ENCODE data around the gene NFYC.

NFYC gene

GRCh38 chr1:40734882-40735628 is 43.6 kb downstream of the NFYC start:
- no peak for DNase-seq (ENCODE audit: low spot score)
- FAIRE-seq, result no peak

GRCh38 chr1:40736085-40736531 is 44.6 kb downstream of the NFYC start:
- DNase-seq (ENCODE audit: low spot score) (no peak), FAIRE-seq (no peak)

- no peak for FAIRE-seq
- no peak for DNase-seq (ENCODE audit: low spot score)
Measured at GRCh38 chr1:40738831-40739230, 47.3 kb downstream of the NFYC start.

GRCh38 chr1:40739455-40740008 is 48.0 kb downstream of the NFYC start:
- FAIRE-seq (no peak), DNase-seq (ENCODE audit: low spot score) (no peak)

DNA sequence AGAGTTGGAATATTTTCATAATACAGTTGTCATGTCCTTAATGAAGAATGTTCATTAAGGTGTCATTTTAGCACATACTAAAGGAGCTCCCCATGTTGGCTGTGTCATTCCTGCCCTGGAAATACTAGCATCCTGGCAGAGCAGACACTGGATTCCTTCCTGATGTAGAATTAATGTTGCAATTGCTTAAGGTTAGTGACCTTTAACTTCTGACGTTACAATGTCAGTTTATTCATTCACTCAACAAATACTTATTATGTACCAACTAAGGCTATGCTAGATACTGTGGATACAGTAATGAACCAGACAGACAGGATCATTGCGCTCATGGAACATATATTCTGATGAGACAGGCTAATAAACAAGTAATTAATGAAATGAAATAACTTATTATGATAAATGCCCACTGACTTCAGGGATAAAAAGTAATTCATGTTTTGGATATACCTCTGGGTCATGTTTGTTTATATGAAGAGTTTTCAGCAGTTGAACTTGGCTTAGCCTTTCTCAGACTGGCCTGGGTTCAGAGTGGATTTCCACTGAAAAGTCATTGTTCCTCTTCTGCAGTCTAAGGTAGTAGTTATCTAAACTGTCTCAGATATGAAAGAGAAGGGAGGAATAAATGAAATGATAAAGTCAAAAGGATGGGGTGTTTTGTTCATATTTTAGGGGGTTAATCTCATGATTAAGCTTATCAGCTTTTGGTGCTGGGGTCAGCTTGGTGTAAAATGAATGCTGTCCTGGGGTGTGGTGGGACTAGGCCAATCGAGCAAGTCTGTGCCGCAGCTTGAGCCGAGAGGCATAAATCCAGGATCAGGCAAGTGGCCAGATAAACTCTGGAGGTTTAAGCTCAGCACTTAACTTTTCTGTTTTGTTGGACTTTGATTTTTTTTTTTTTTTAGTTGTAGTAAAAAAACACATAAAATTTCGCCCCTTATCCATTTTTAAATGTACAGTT is 48.8 kb downstream of the NFYC start:
- no peak for FAIRE-seq
- DNase-seq (ENCODE audit: low spot score), result no peak

GRCh38 chr1:40740997-40741736 is 49.7 kb downstream of the NFYC start:
- FAIRE-seq, result no peak

GRCh38 chr1:40742363-40743061 is 51.0 kb downstream of the NFYC start:
- FAIRE-seq, result no peak
- no peak for DNase-seq (ENCODE audit: low spot score)

More at GRCh38 chr1:40740997-40741736, 49.7 kb downstream of the NFYC start:
- DNase-seq (ENCODE audit: low spot score), result no peak

DNA sequence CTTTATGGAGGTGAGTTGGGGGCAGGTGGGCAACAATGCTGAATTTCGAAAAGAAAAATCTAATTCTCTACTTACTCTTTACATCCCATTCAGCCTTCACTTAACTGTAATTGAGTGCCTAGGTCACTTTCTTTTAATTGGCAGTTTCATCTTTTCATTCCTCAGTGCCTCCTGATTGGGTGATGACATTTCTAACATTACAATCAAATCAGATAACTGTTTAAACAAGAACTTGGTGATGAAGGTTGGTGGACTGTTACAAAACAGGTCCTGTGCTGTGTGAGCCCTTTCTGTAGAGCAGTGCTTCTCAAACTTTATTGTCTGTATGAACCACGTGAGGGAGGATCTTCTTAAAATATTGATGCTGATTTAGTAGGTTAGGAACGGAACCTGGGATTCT is 51.9 kb downstream of the NFYC start:
- FAIRE-seq, result no peak

GRCh38 chr1:40743860-40744259 is 52.4 kb downstream of the NFYC start:
- FAIRE-seq, result no peak
- no peak for DNase-seq (ENCODE audit: low spot score)

More for the DNA sequence above, 51.9 kb downstream of the NFYC start:
- DNase-seq (ENCODE audit: low spot score), result no peak

- FAIRE-seq (no peak), DNase-seq (ENCODE audit: low spot score) (no peak)
Measured at GRCh38 chr1:40745176-40745575, 53.7 kb downstream of the NFYC start.

DNA sequence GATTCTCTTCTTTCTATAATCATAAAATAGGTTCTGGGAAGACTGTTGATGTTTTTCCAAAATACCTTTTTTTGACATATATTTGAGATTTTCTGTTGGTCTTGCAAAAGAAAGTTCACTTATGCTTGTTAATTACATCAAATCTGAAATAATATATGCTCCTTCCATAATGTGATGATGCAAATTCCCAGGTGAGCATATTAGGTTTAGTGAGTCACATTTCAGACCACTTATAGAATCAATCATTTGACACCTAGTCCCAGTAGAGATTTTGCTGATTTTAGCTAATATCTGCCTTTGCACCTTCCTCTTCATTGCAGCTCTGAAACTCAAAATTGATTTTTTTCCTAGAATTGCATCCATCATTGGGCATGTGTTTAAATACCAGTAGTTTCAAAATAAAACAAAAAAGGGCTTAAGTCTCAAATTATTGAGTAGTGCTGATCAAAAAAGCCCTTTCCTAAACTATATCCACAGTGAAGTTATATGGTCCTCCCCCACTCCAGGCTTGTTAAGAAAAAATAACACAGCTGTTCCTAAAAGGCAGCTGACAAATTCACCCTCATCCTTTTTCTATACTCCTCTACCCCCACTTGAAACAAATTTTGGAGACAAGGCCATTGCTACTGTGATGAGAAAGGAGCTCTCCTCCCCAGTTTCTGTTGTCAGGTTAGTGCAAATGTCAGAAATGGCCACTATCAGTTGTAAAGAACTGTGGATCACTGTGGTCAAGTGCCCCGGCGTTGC is 55.0 kb downstream of the NFYC start:
- FAIRE-seq (no peak), DNase-seq (ENCODE audit: low spot score) (no peak)

- DNase-seq (ENCODE audit: low spot score), result no peak
- FAIRE-seq, result no peak
Measured at GRCh38 chr1:40748841-40749718, 57.6 kb downstream of the NFYC start.

- FAIRE-seq, result no peak
- no peak for DNase-seq (ENCODE audit: low spot score)
Measured at GRCh38 chr1:40749817-40750216, 58.3 kb downstream of the NFYC start.

GRCh38 chr1:40750451-40750908 is 59.0 kb downstream of the NFYC start:
- DNase-seq (ENCODE audit: low spot score) (no peak), FAIRE-seq (no peak)

GRCh38 chr1:40751802-40752201 is 60.3 kb downstream of the NFYC start:
- DNase-seq (ENCODE audit: low spot score), result no peak
- FAIRE-seq, result no peak

DNA sequence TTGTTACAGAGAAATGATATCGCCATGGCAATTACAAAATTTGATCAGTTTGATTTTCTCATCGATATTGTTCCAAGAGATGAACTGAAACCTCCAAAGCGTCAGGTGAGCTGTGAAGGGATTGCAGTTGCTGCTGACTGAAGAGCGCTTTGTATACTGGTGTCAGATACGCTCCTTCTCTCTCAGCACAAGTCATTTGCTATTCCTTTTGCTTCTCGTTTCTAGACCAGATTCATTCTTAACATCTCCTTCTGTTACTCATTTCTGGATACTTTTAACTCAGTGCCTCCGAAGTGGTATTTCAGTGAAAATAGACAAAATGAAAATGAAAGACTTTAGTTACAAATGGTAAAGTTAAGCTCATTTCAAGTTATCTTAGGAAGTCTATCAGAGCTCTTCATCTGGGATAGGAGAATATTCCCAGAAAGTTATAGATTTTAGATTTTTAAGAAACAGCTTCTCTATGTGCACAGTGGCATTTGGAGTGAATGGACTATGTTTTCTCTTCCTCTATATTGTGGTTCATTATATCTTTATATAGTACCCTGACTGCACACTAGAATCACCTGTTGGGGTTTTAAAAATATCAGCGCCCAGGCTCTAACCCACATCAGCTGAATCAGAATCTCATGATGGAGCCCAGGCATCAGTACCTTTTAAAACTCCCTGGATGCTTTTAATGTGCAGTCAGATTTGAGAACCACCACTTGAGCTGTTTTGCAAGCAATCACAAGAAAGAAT is 61.8 kb downstream of the NFYC start:
- FAIRE-seq (no peak), DNase-seq (ENCODE audit: low spot score) (no peak)

GRCh38 chr1:40754201-40754600 is 62.7 kb downstream of the NFYC start:
- FAIRE-seq, result no peak
- no peak for DNase-seq (ENCODE audit: low spot score)

DNA sequence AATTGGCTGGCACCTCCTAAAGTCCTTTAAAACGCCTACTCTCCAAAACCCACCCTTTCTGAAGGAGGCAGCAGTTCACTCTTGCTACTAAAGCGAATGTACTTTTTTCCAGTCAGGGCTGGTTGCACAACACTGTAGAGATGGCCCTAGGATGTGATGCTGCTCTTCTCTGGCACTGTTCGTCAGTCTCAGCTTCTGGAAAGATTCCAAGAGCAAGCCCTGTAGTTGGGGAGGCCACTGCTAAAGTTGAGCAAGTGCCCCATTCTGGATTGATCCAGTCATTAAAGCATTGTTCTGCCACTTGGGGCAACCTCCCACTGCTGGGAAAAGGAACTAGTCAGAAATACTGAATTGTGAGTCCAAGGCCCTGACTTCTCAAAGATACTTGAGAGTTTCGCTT is 63.6 kb downstream of the NFYC start:
- DNase-seq (ENCODE audit: low spot score) (no peak), FAIRE-seq (no peak)

Data from RCC 7860 (cell line).